KMS-11 (cell line): Measurements from ENCODE around the gene FOXP1.

Source experiments
- H2AFZ ChIP-seq: fragments of 200-600 bp; sonication (generic); 2 replicates; pipeline ENCODE4 v1.6.1; 2016; ENCODE audit warnings: antibody characterized with exemption, mixed run types, low read depth
- H3K27ac ChIP-seq: fragments of 200-600 bp; sonication (generic); 2 replicates; pipeline ENCODE4 v1.6.1; 2016; ENCODE audit warnings: mild to moderate bottlenecking, mixed run types
- H3K27me3 ChIP-seq: fragments of 200-600 bp; sonication (generic); 2 replicates; pipeline ENCODE4 v1.6.1; 2017; ENCODE audit warnings: mild to moderate bottlenecking, low read depth, mixed run types, moderate library complexity; ENCODE audit not compliant: insufficient read depth
- H3K36me3 ChIP-seq: fragments of 200-600 bp; sonication (generic); 2 replicates; pipeline ENCODE4 v1.6.1; 2017; ENCODE audit warnings: mild to moderate bottlenecking, mixed run types; ENCODE audit not compliant: insufficient read depth
- H3K4me1 ChIP-seq: fragments of 200-600 bp; sonication (generic); 2 replicates; pipeline ENCODE4 v1.6.1; 2016; ENCODE audit warnings: mild to moderate bottlenecking, low read depth, mixed run types; ENCODE audit not compliant: poor library complexity, severe bottlenecking
- H3K4me2 ChIP-seq: fragments of 200-600 bp; sonication (generic); 2 replicates; pipeline ENCODE4 v1.7.0; 2016; ENCODE audit warnings: mild to moderate bottlenecking, mixed run types
- H3K4me3 ChIP-seq: fragments of 200-600 bp; sonication (generic); IDR thresholded peaks from 2 replicates; pipeline ENCODE4 v1.6.1; 2017; ENCODE audit warnings: low read depth, low read length, mixed read lengths; ENCODE audit not compliant: insufficient read depth
- H3K79me2 ChIP-seq: fragments of 200-600 bp; sonication (generic); 2 replicates; pipeline ENCODE4 v1.6.1; 2016; ENCODE audit warnings: low read depth, mixed run types; ENCODE audit not compliant: insufficient read depth
- H3K9ac ChIP-seq: fragments of 200-600 bp; sonication (generic); 2 replicates; pipeline ENCODE4 v1.6.1; 2016; ENCODE audit warnings: mild to moderate bottlenecking, mixed run types
- H4K20me1 ChIP-seq: fragments of 200-600 bp; sonication (generic); 2 replicates; pipeline ENCODE4 v1.6.1; 2016; ENCODE audit warnings: mild to moderate bottlenecking, mixed run types; ENCODE audit not compliant: insufficient read depth
- TF ChIP-seq, protein P1 (sequence below): fragments of 200-600 bp; sonication (generic); conservative IDR thresholded peaks from 2 replicates; pipeline ENCODE4 v1.6.1; 2017; ENCODE audit warnings: low read depth, mild to moderate bottlenecking, antibody characterized with exemption, low read length, moderate library complexity, mixed read lengths

FOXP1 gene

DNA sequence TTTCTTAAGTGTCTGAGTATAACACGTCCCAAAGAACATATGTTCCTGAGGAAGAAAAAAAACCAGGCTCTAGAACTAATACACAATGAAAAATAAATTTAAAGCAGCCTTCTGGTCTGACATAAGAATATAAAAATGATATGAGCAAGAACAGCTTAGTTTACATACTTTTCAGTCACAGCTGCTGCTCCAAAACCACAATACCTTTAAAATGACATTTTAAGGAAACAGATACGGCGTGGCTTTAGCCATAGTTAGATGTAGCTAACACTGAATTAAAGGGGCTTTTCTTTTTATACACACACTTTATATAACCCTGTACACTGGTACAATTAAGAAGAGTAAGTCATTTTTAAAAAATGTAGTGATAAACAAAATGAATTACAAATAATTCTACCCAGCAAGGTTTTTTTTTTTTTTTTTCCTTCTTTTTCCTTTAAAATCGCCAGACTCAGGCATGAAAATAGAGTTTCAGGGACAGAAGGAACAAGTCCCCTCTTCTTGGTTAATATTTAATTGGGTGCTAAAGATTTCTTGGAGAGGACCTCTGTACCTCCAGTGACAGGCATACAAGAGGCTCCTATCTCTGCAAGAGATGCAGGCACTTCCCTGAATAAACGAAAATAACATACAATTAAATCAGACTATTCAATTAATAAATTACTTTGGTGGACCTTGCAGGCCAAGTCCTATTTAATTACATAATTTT, 265.6 kb downstream of the FOXP1 start:
- Histone ChIP-seq H3K4me2 (no peak overlapping the region), H3K4me1 (no peaks in the 10 kb centered on the region), H3K9ac (no peak overlapping the region), H4K20me1 (no peaks in the 10 kb centered on the region), H2AFZ (no peak overlapping the region), H3K27ac (no peak overlapping the region), H3K36me3 (no peaks in the 10 kb centered on the region), H3K79me2 (no peaks in the 10 kb centered on the region), H3K27me3 (no peaks in the 10 kb centered on the region), H3K4me3 (no peak overlapping the region)
- TF ChIP-seq, protein P1, sequence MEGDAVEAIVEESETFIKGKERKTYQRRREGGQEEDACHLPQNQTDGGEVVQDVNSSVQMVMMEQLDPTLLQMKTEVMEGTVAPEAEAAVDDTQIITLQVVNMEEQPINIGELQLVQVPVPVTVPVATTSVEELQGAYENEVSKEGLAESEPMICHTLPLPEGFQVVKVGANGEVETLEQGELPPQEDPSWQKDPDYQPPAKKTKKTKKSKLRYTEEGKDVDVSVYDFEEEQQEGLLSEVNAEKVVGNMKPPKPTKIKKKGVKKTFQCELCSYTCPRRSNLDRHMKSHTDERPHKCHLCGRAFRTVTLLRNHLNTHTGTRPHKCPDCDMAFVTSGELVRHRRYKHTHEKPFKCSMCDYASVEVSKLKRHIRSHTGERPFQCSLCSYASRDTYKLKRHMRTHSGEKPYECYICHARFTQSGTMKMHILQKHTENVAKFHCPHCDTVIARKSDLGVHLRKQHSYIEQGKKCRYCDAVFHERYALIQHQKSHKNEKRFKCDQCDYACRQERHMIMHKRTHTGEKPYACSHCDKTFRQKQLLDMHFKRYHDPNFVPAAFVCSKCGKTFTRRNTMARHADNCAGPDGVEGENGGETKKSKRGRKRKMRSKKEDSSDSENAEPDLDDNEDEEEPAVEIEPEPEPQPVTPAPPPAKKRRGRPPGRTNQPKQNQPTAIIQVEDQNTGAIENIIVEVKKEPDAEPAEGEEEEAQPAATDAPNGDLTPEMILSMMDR, result no peak

DNA sequence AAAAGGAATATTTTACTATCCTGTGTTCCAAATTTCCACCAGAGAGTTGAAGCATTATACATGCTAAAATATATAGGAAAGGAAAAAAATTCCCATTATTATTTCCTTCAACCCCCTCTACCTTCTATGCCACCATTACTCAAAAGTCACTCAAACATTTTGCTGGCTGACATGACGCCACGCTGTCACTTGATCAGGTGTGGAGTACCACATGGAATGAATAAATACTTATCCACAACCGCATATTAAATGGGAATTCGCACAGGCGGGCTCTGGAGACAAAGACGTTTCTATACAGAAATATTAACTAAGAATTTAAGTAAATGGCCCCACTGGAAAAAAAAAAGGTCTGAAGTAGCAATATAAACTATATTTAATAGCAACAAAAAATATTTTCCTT, 266.4 kb downstream of the FOXP1 start:
- H3K4me1 ChIP-seq, result no peaks in the 10 kb centered on the region
- no peak overlapping the region for H3K27ac ChIP-seq
- H3K9ac ChIP-seq, result no peak overlapping the region
- no peak overlapping the region for H3K4me2 ChIP-seq
- TF ChIP-seq, protein P1, result no peak
- no peaks in the 10 kb centered on the region for H4K20me1 ChIP-seq
- H3K4me3 ChIP-seq, result no peak overlapping the region
- H3K36me3 ChIP-seq, result no peaks in the 10 kb centered on the region
- no peak overlapping the region for H2AFZ ChIP-seq
- no peaks in the 10 kb centered on the region for H3K79me2 ChIP-seq
- H3K27me3 ChIP-seq, result no peaks in the 10 kb centered on the region

DNA sequence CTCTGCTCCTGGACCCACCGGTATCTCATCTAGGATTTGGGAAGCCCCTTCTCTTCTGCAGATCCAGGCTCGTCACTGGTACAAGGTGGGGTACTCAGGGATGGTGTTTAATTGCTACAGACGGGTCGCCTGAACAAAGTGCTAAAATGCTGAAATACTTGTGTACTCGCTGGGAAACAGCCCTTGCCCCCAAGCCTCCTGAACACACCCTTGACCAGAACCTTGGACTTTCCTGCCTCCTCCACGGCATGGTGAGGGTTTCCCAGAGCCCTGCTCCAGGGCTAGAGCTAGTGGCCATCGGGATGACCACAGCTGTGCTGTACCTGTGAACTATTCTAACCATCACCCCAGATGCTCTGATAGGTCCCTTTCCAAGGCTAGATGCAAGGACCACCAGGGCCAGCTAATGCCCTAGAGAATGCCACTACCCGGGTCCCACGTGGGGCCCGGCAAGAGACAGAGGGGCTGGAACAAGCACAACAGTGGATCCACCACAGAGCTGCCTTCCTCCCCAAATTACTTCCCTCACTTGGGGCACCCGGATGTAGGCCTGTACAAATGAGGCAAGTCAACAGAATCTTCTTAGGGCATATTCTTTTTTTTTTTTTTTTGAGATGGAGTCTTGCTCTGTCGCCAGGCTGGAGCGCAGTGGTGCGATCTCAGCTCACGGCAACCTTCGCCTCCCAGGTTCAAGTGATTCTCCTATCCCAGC, 267.3 kb downstream of the FOXP1 start:
- H3K27me3 ChIP-seq, result no peaks in the 10 kb centered on the region
- TF ChIP-seq, protein P1, result no peak
- no peak overlapping the region for H3K4me3 ChIP-seq
- H3K27ac ChIP-seq, result no peak overlapping the region
- H4K20me1 ChIP-seq, result no peaks in the 10 kb centered on the region
- no peak overlapping the region for H3K4me2 ChIP-seq
- H3K9ac ChIP-seq, result no peak overlapping the region
- H3K36me3 ChIP-seq, result no peaks in the 10 kb centered on the region
- no peak overlapping the region for H2AFZ ChIP-seq
- H3K4me1 ChIP-seq, result no peaks in the 10 kb centered on the region
- H3K79me2 ChIP-seq, result no peaks in the 10 kb centered on the region

DNA sequence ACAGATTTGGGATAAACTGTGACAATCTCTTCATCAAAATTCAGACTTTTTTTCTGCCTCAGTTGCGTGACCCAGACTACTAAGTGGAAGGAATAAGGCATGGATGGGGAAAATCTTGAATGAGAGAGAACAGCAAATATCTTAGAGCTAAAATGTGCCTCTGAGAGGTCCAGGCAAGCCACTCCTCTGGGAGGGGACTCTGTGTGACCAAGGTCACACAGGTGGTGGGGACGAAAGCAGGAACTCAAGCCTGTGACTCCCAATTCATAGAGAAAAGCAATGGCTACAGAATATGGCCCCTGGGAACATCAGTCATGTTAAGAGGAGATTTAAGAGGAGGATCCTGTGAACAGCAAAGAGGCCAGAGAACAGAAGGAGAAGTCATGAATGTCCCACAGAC, 268.1 kb downstream of the FOXP1 start:
- Histone ChIP-seq H3K27ac (no peak overlapping the region), H2AFZ (no peak overlapping the region), H3K9ac (no peak overlapping the region), H3K27me3 (no peaks in the 10 kb centered on the region), H3K4me3 (no peak overlapping the region), H3K4me2 (no peak overlapping the region), H3K4me1 (no peaks in the 10 kb centered on the region), H3K79me2 (no peaks in the 10 kb centered on the region), H4K20me1 (no peaks in the 10 kb centered on the region), H3K36me3 (no peaks in the 10 kb centered on the region)
- TF ChIP-seq, protein P1, result no peak
